Skeletal muscle tissue (tissue), 4 donors: Measurements from ENCODE around the gene ZNF775. TPM values are rescaled to one million over a fixed set of nuclear protein-coding genes. Genes with fewer than 3 reads are reported as not detected.

Experiments used
- H3K27ac ChIP-seq: one replicate; pipeline ENCODE4 v1.7.0; 2013; ENCODE audit warnings: mild to moderate bottlenecking, low read depth, low read length, inconsistent platforms
- H3K27me3 ChIP-seq, 3 donors: one replicate each; pipeline ENCODE4 v1.7.0; 2013; ENCODE audit warnings: low read length in 3 of 3; ENCODE audit not compliant: control insufficient read depth in 3 of 3, insufficient read depth in 3 of 3
- H3K36me3 ChIP-seq, 3 donors: one replicate each; pipeline ENCODE4 v1.7.0; 2013; ENCODE audit warnings: low read length in 3 of 3; ENCODE audit not compliant: control insufficient read depth in 3 of 3, insufficient read depth in 3 of 3
- H3K4me1 ChIP-seq, 3 donors: one replicate each; pipeline ENCODE4 v1.7.0; 2013; ENCODE audit warnings: low read length in 3 of 3, mild to moderate bottlenecking in 3 of 3; ENCODE audit not compliant: control insufficient read depth in 3 of 3, insufficient read depth in 3 of 3
- H3K4me3 ChIP-seq, 3 donors: one replicate each; pipeline ENCODE4 v1.7.0; 2013; ENCODE audit warnings: low read length in 3 of 3
- H3K9ac ChIP-seq, 3 donors: one replicate each; pipeline ENCODE4 v1.7.0; 2013; ENCODE audit warnings: low read length in 3 of 3, mild to moderate bottlenecking in 3 of 3, moderate library complexity in 2 of 3, low read depth in 1 of 3
- H3K9me3 ChIP-seq, 3 donors: one replicate each; pipeline ENCODE4 v1.7.0; 2013; ENCODE audit warnings: low read length in 3 of 3; ENCODE audit not compliant: control insufficient read depth in 3 of 3
- total RNA-seq: library from RNA; depleted of rRNA; stranded (reverse); fragments of >200 nt; gene quantifications from one replicate; pipeline ENCODE4 v1.2.3, GENCODE V29; 2014
- donor health status: Osteomylitis.

ZNF775 gene
- total RNA-seq, 1 donor from 2014 or later = 6.8 TPM

- Histone ChIP-seq H3K4me1 (peaks cover 31 to 66% (median 66%) of the 10 kb centered on the region in 3 donors), H3K9ac (peak overlapping the region in 2 of 3 donors; percentile 20 to 64), H3K36me3 (peaks cover 31 to 42% (median 38%) of the 10 kb centered on the region in 3 donors), H3K27ac (peak overlapping the region; percentile 13), H3K27me3 (no peaks in the 10 kb centered on the region), H3K4me3 (no peak overlapping the region), H3K9me3 (no peaks in the 10 kb centered on the region)
Observed at GRCh38 chr7:150373049-150373801, 5.9 kb upstream of the ZNF775 start.

- Histone ChIP-seq H3K36me3 (peaks cover 31 to 42% (median 38%) of the 10 kb centered on the region in 3 donors), H3K27me3 (no peaks in the 10 kb centered on the region), H3K9ac (peak overlapping the region in 1 of 3 donors; percentile 50), H3K4me1 (peaks cover 36 to 72% (median 69%) of the 10 kb centered on the region in 3 donors), H3K4me3 (no peak overlapping the region), H3K27ac (peak overlapping the region; percentile 13), H3K9me3 (no peaks in the 10 kb centered on the region)
Observed at GRCh38 chr7:150374026-150374425, 5.1 kb upstream of the ZNF775 start.

DNA sequence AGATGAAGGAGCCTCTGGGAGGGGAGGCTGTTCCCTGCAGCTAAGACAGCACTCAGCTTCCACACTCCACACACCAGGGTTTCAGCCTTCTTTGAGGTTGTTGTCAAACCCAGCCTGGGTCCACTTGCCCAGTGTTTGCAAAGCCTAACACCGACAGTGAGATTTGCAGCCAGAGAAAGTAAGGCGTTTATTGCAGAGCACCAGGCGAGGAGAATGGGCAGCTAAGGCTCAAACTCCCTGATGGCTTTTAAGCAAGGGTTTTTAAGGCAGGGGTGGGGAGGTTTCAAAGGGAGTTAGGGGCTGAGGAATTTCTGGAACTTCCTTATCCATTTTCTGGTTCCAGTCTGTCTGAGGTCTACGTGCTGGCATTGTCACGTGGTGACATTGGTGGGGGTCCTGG is 4.7 kb upstream of the ZNF775 start:
- peaks cover 33 to 70% (median 67%) of the 10 kb centered on the region in 3 donors for H3K4me1 ChIP-seq
- H3K9me3 ChIP-seq = no peaks in the 10 kb centered on the region
- no peaks in the 10 kb centered on the region for H3K27me3 ChIP-seq
- peak overlapping the region in 1 of 3 donors; percentile 50 for H3K9ac ChIP-seq
- no peak overlapping the region for H3K27ac ChIP-seq
- H3K36me3 ChIP-seq = peaks cover 31 to 41% (median 38%) of the 10 kb centered on the region in 3 donors
- H3K4me3 ChIP-seq = no peak overlapping the region

DNA sequence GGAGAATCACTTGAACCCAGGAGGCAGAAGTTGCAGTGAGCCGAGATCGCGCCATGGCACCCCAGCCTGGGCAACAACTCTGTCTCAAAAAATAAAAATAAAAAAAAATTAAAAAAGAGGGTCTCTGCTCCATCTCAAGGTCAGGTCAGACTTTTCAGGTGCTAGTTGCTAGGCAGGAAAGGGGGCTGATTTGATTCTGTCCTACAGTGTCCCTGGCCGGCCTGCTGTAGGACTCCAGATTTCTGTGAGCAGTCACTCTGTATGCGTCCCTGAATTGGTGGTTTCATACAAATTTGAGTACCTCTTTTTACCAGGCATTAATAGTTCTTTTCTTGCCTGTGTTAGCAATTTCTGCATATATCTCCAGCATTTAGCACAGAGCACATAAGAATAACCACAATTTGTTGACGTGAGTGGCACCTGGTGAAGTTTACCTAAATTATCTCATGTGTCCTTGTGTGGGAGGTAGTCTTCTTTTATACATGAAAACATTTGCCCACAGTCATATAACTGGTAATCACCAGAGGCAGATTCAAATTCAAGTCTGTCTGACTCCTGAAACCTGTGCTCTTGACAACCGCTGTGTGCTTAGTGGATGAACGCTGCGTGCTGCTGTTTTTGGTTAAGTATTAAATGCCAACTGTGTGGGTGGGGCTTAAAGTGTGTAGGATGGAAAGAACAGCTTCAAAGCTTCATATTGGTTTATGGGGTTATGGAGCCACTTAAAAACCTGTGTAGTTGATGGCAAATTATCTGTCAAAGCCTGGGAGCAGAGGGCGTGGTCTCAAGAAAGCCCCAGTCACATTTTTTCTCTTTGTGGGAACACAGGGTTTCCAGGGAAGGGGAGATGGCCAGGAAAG is 3.2 kb upstream of the ZNF775 start:
- H3K27ac ChIP-seq = no peak overlapping the region
- H3K9ac ChIP-seq = peak overlapping the region in 2 of 3 donors; percentile 2 to 34
- H3K4me3 ChIP-seq = no peak overlapping the region
- H3K4me1 ChIP-seq = peaks cover 30 to 67% (median 62%) of the 10 kb centered on the region in 3 donors
- H3K36me3 ChIP-seq = peaks cover 24 to 29% (median 28%) of the 10 kb centered on the region in 3 donors
- H3K9me3 ChIP-seq = no peaks in the 10 kb centered on the region
- no peaks in the 10 kb centered on the region for H3K27me3 ChIP-seq

GRCh38 chr7:150376560-150376959 is 2.6 kb upstream of the ZNF775 start:
- H3K27me3 ChIP-seq = no peaks in the 10 kb centered on the region
- no peak overlapping the region for H3K27ac ChIP-seq
- peaks cover 20 to 23% (median 23%) of the 10 kb centered on the region in 3 donors for H3K36me3 ChIP-seq
- peaks cover 30 to 62% (median 57%) of the 10 kb centered on the region in 3 donors for H3K4me1 ChIP-seq
- H3K9ac ChIP-seq = peak overlapping the region in 2 of 3 donors; percentile 2 to 34
- H3K4me3 ChIP-seq = no peak overlapping the region
- no peaks in the 10 kb centered on the region for H3K9me3 ChIP-seq

DNA sequence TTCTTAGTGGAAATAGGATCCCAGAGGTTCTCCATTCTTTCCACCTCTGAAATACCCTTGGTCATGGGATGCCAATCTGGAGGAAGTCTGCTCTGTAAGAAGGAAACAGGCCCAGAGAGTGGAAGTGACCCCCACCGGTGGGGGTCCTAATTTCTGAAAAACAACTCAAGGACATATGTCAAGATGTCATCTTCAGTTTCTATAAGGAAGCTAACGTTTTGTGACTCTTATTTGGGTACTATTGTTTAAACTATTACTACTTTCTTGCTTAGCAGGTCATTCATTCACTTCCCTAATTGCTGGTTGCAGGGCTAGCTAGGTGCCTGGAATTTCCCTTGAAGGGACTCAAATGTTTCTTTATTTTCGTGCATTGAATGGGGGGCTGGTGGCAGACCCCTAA is 1.9 kb upstream of the ZNF775 start:
- peak overlapping the region; percentile 97 for H3K27ac ChIP-seq

DNA sequence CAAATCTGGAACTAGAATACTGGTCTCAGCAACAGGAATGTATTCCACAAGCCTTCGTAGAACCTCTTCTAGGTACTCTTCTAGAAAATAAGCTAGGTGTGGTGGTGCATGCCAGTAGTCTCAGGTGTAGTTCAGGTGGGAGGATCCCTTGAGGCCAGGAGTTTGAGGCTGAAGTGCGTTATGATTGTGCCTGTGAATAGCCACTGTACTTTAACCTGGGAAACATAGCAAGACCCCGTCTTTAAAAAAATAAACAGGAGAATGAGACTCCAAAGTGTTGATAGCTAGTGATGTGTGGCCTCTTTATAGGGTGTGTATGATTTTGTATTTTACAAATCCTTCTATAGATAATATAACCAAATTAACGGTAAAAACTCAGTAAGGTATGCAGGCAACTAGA is 1.5 kb upstream of the ZNF775 start:
- Histone ChIP-seq H3K36me3 (peaks cover 15 to 18% (median 18%) of the 10 kb centered on the region in 3 donors), H3K27ac (peak overlapping the region; percentile 97), H3K4me3 (no peak overlapping the region), H3K9ac (peak overlapping the region in 2 of 3 donors; percentile 96 to 99), H3K4me1 (peaks cover 30 to 64% (median 61%) of the 10 kb centered on the region in 3 donors), H3K27me3 (no peaks in the 10 kb centered on the region), H3K9me3 (no peaks in the 10 kb centered on the region)

More for the DNA sequence above, 1.9 kb upstream of the ZNF775 start:
- Histone ChIP-seq H3K36me3 (peaks cover 19 to 22% (median 19%) of the 10 kb centered on the region in 3 donors), H3K9ac (peak overlapping the region in 2 of 3 donors; percentile 14 to 99), H3K27me3 (no peaks in the 10 kb centered on the region), H3K4me1 (peaks cover 30 to 62% (median 57%) of the 10 kb centered on the region in 3 donors), H3K4me3 (no peak overlapping the region), H3K9me3 (no peaks in the 10 kb centered on the region)

DNA sequence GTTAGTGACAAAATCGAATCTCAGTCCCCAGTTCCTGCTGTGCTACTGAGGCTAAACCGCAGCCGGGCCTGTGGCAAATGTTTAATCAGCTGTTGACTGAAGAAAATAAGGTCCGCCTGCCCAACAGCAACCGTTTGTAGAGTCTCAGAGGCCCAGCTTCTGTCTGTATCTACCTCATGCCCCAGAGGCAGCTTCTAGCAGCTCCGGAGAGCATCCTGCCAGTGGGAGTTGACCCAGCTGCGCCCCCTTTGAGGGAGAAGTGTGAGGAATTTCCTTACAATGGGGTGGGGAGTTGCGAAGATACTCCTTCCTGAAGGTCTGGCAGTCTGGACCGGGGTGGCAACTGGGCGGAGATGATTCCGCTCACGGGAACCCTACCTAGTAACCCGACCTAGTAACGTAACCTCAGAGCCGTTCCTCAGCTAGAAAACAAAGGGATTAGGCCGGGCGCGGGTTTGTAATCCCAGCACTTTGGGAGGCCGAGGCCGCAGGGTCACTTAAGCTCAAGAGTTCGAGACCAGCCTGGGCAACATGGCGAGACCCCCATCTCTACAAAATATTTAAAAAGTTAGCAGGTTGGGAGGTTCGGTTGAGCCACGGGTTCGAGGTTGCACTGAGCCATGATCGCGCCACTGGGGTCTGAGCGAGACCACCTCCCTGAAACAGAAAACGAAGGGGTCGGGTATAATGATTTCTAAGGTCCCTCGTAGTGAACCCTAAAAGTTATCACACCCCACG is 846 bp upstream of the ZNF775 start:
- Histone ChIP-seq H3K9me3 (no peaks in the 10 kb centered on the region), H3K36me3 (peaks cover 8 to 13% (median 12%) of the 10 kb centered on the region in 3 donors), H3K9ac (peak overlapping the region; percentile 95 to 99 (median 96)), H3K4me1 (peaks cover 26 to 61% (median 55%) of the 10 kb centered on the region in 3 donors), H3K4me3 (peak overlapping the region; percentile 82 to 89 (median 86)), H3K27ac (peak overlapping the region; percentile 97), H3K27me3 (no peaks in the 10 kb centered on the region)
